GM21717 (cell line): ENCODE data around the gene OCLN.
"Not testable (repeated sequence)": the region's sequence is repeated elsewhere in the genome, so short reads cannot be mapped to it uniquely, and the experiment has no call there.

Source experiments
- ATAC-seq: cut with Tn5 transposase; IDR thresholded peaks from one replicate; pipeline ENCODE4 v1.9.1; 2021; ENCODE audit warnings: mild to moderate bottlenecking, moderate library complexity; ENCODE audit not compliant: unreplicated experiment

OCLN gene

GRCh38 chr5:69492391-69492922 lies at the start of gene OCLN:
Gene OCLN, plus strand, starts transcription at chr5:69492790. Its CDS starts 11,455 bp downstream, at chr5:69504245.
- ATAC-seq = peak; percentile 44

- ATAC-seq = no peak
These were observed 48.3 kb upstream of the OCLN start for GRCh38 chr5:69444127-69444754.

GRCh38 chr5:69449511-69449910 lies 43.1 kb upstream of the OCLN start:
- ATAC-seq = no peak

- ATAC-seq = no peak
These were observed 42.5 kb upstream of the OCLN start for GRCh38 chr5:69450116-69450515.

- not testable (repeated sequence) for ATAC-seq
These were observed 42.1 kb upstream of the OCLN start for GRCh38 chr5:69450527-69450926.

GRCh38 chr5:69451941-69452647 lies 40.5 kb upstream of the OCLN start:
- ATAC-seq = no peak

- ATAC-seq = not testable (repeated sequence)
These were observed 39.1 kb upstream of the OCLN start for GRCh38 chr5:69453487-69453886.

GRCh38 chr5:69454460-69455249 lies 37.9 kb upstream of the OCLN start:
- no peak for ATAC-seq

GRCh38 chr5:69455428-69455988 lies 37.1 kb upstream of the OCLN start:
- not testable (repeated sequence) for ATAC-seq

GRCh38 chr5:69462170-69462569 lies 30.4 kb upstream of the OCLN start:
- no peak for ATAC-seq

- ATAC-seq = not testable (repeated sequence)
These were observed 26.2 kb upstream of the OCLN start for GRCh38 chr5:69466375-69466774.

GRCh38 chr5:69467442-69468225 lies 25.0 kb upstream of the OCLN start:
- peak; percentile 95 for ATAC-seq

- no peak for ATAC-seq
These were observed 24.0 kb upstream of the OCLN start for GRCh38 chr5:69468631-69469030.

- not testable (repeated sequence) for ATAC-seq
These were observed 21.1 kb upstream of the OCLN start for GRCh38 chr5:69471516-69471915.

GRCh38 chr5:69472535-69473143 lies 20.0 kb upstream of the OCLN start:
- not testable (repeated sequence) for ATAC-seq

GRCh38 chr5:69477170-69477569 lies 15.4 kb upstream of the OCLN start:
- ATAC-seq = no peak

GRCh38 chr5:69478296-69478695 lies 14.3 kb upstream of the OCLN start:
- not testable (repeated sequence) for ATAC-seq

GRCh38 chr5:69484891-69485290 lies 7.7 kb upstream of the OCLN start:
- ATAC-seq = no peak

- ATAC-seq = no peak
These were observed 7.1 kb upstream of the OCLN start for GRCh38 chr5:69485471-69485870.

- no peak for ATAC-seq
These were observed 3.3 kb upstream of the OCLN start for GRCh38 chr5:69489246-69489645.
